BJ (cell line): ENCODE measurements around the gene RECQL5. TPM values are rescaled to one million over a fixed set of nuclear protein-coding genes. Genes with fewer than 3 reads are reported as not detected.
"Not testable (repeated sequence)": the region's sequence is repeated elsewhere in the genome, so short reads cannot be mapped to it uniquely, and the experiment has no call there.

Source experiments
- CTCF ChIA-PET: fragments of 350-600 bp; formaldehyde crosslinking; extraction: SDS; loops from one replicate; lab custom pipeline; 2021; ENCODE audit warnings: antibody characterized with exemption, inconsistent platforms; lab: Yijun Ruan, JAX
- POLR2A ChIA-PET: fragments of 300-600 bp; sonication (Branson Sonifier 250); formaldehyde crosslinking; extraction: SDS; loops from one replicate; lab custom pipeline; 2021; ENCODE audit warnings: antibody characterized with exemption; lab: Charles Lee
- DNase-seq: peaks from one replicate; pipeline ENCODE4 v3.0.0-alpha.2; 2011; ENCODE audit warnings: low read depth
- H3K27me3 ChIP-seq: 2 replicates; pipeline ENCODE4 v1.6.0; 2011; ENCODE audit warnings: low read length; ENCODE audit not compliant: control insufficient read depth, insufficient read depth
- H3K36me3 ChIP-seq: 2 replicates; pipeline ENCODE4 v1.5.1; 2011; ENCODE audit warnings: low read length; ENCODE audit not compliant: control insufficient read depth, insufficient read depth
- H3K4me3 ChIP-seq: 2 replicates; pipeline ENCODE4 v1.5.1; 2011; ENCODE audit warnings: low read depth, mild to moderate bottlenecking, control low read depth, low read length
- CTCF ChIP-seq: IDR thresholded peaks from 2 replicates; pipeline ENCODE4 v1.5.1; 2011; ENCODE audit warnings: low read depth, mild to moderate bottlenecking, control low read depth, inconsistent platforms, low read length, moderate library complexity; ENCODE audit not compliant: insufficient read depth
- polyA plus RNA-seq: library from polyadenylated mRNA; depleted of rRNA; stranded (reverse); fragments of >200 nt; gene quantifications from 2 replicates; pipeline ENCODE4 v1.2.3, GENCODE V29; 2011; rRNA removed

The RECQL5 gene
- polyA plus RNA-seq, 1 experiment, result 14.2 TPM

GRCh38 chr17:75587675-75588595, 79.0 kb downstream of the RECQL5 start, which contains the start of gene MYO15B:
Gene MYO15B, plus strand, starts transcription at chr17:75587800. Its CDS starts 258 bp downstream, at chr17:75588058.
- no peaks in the 10 kb centered on the region for H3K36me3 ChIP-seq
- TF ChIP-seq CTCF, result peak; percentile 18; the same call in 1 of the 2 replicates
- no peak for DNase-seq
- CTCF ChIA-PET, result interaction anchor here (0.6 to 1.2 kb wide), 5 partner anchors 8 to 326 kb away, joined by 3 to 8 read pairs (median 5); partner anchors contain the start of genes MRPS7 and SMIM5
- peaks cover 17% of the 10 kb centered on the region for H3K27me3 ChIP-seq
- POLR2A ChIA-PET, result no interaction called here
- H3K4me3 ChIP-seq, result peak within 1 kb of the TSS; percentile 23

GRCh38 chr17:75584849-75585175, 82.1 kb downstream of the RECQL5 start:
- ChIA-PET CTCF (interaction anchor here (0.6 to 1.7 kb wide), 3 partner anchors 18 to 165 kb away, joined by 3 to 4 read pairs (median 3); no protein-coding TSS in a partner anchor), POLR2A (no interaction called here)
- no peak for TF ChIP-seq CTCF
- no peak overlapping the region for H3K4me3 ChIP-seq
- peaks cover 19% of the 10 kb centered on the region for H3K27me3 ChIP-seq
- no peaks in the 10 kb centered on the region for H3K36me3 ChIP-seq
- DNase-seq, result no peak

GRCh38 chr17:75583197-75583596, 83.8 kb downstream of the RECQL5 start:
- CTCF ChIA-PET, result interaction anchor here (0.7 to 1.7 kb wide), 3 partner anchors 50 to 167 kb away, joined by 3 to 6 read pairs (median 4); partner anchors contain the start of genes SMIM5 and TSEN54
- not testable (repeated sequence) for H3K4me3 ChIP-seq, DNase-seq, H3K36me3 ChIP-seq
- H3K27me3 ChIP-seq, result peaks cover 14% of the 10 kb centered on the region
- POLR2A ChIA-PET, result interaction anchor here (0.6 kb wide), 2 partner anchors 13 to 55 kb away, joined by 3 read pairs; no protein-coding TSS in a partner anchor

GRCh38 chr17:75581121-75581725, 85.7 kb downstream of the RECQL5 start:
- POLR2A ChIA-PET, H3K36me3 ChIP-seq, DNase-seq, H3K27me3 ChIP-seq, H3K4me3 ChIP-seq: not testable (repeated sequence)
- CTCF ChIA-PET, result interaction anchor here (1.1 to 1.9 kb wide), 3 partner anchors 9 to 94 kb away, joined by 3 to 5 read pairs (median 3); no protein-coding TSS in a partner anchor

Other genes with a start within 250 kb of the RECQL5 start
- gene TMEM94, start 210.5 kb downstream of the RECQL5 start, polyA plus RNA-seq, result 14.0 and 35.5 TPM in 2 replicates
- gene CASKIN2, start 151.6 kb downstream of the RECQL5 start, polyA plus RNA-seq, result 2.3 and 4.8 TPM in 2 replicates
- gene TSEN54, start 150.6 kb downstream of the RECQL5 start, polyA plus RNA-seq, result 12.8 and 17.9 TPM in 2 replicates
- 0.97 and 1.6 TPM in 2 replicates for gene LLGL2, start 141.5 kb downstream of the RECQL5 start, polyA plus RNA-seq
- gene MYO15B, start 79.4 kb downstream of the RECQL5 start, polyA plus RNA-seq, result 0.72 and 1.3 TPM in 2 replicates
- 0.10 TPM in 1 of 2 replicates, not detected in the other for gene SMIM5, start 33.7 kb downstream of the RECQL5 start, polyA plus RNA-seq
- 65.3 and 84.8 TPM in 2 replicates for gene SAP30BP, start 184 bp upstream of the RECQL5 start, polyA plus RNA-seq
- gene ITGB4, start 54.3 kb upstream of the RECQL5 start, polyA plus RNA-seq, result 2.1 and 2.3 TPM in 2 replicates
- gene GALK1, start 98.0 kb upstream of the RECQL5 start, polyA plus RNA-seq, result 19.9 and 35.8 TPM in 2 replicates
- 7.2 and 8.5 TPM in 2 replicates for gene UNK, start 117.7 kb upstream of the RECQL5 start, polyA plus RNA-seq
- 0.28 and 0.40 TPM in 2 replicates for gene UNC13D, start 177.2 kb upstream of the RECQL5 start, polyA plus RNA-seq
- 28.5 and 37.0 TPM in 2 replicates for gene WBP2, start 188.2 kb upstream of the RECQL5 start, polyA plus RNA-seq
- gene TRIM47, start 211.4 kb upstream of the RECQL5 start, polyA plus RNA-seq, result 2.4 and 3.2 TPM in 2 replicates
- 5.5 and 8.6 TPM in 2 replicates for gene TRIM65, start 229.8 kb upstream of the RECQL5 start, polyA plus RNA-seq
- gene MRPL38, start 237.7 kb upstream of the RECQL5 start, polyA plus RNA-seq, result 22.7 and 60.9 TPM in 2 replicates